ENCODE measurements around the gene ATF7IP2. TPM values are rescaled to one million over a fixed set of nuclear protein-coding genes. Genes with fewer than 3 reads are reported as not detected.

The ATF7IP2 gene
- total and polyA plus RNA-seq, 2 donors (not counting 3 experiments of a cell fraction or from before 2014, with no cell fraction given) = 9.7 to 14.6 TPM

GRCh38 chr16:10405386-10405939 is 19.6 kb downstream of the ATF7IP2 start:
- DNase-seq (ENCODE audit: low read depth, low spot score) (peak; percentile 92), FAIRE-seq (peak; percentile 74)
- Histone ChIP-seq H3K36me3 (ENCODE audit: control insufficient read depth in 2 of 2, extremely low read depth in 1 of 2, insufficient read depth in 2 of 2, low read length in 2 of 2) (no peaks in the 10 kb centered on the region), H3K27ac (ENCODE audit: insufficient read depth, low read depth, low read length) (peak overlapping the region; percentile 36), H3K4me3 (replicated peaks in 1 of 3; ENCODE audit: insufficient read depth in 1 of 3, low read depth in 1 of 3, low read length in 3 of 3) (no peak overlapping the region), H3K4me2 (ENCODE audit: insufficient read depth, low read length) (no peak overlapping the region), H3K9ac (replicated peaks; ENCODE audit: extremely low read depth, insufficient read depth, low read length) (no peak overlapping the region), H3K4me1 (ENCODE audit: control insufficient read depth, extremely low read depth, insufficient read depth, low read length) (peaks cover 11% of the 10 kb centered on the region), H3K27me3 (ENCODE audit: control insufficient read depth in 2 of 2, insufficient read depth in 2 of 2, low read length in 2 of 2) (no peaks in the 10 kb centered on the region), H3K9me3 (replicated peaks; ENCODE audit: control insufficient read depth, insufficient read depth, low read length) (no peaks in the 10 kb centered on the region), H2AFZ (ENCODE audit: low read depth, low read length) (no peak overlapping the region), H3K9me1 (replicated peaks; ENCODE audit: control insufficient read depth, extremely low read depth, insufficient read depth, low read length) (no peaks in the 10 kb centered on the region), H3K79me2 (ENCODE audit: control insufficient read depth, insufficient read depth, low read length) (no peaks in the 10 kb centered on the region), H4K20me1 (replicated peaks; ENCODE audit: control insufficient read depth, extremely low read depth, insufficient read depth, low read length) (no peaks in the 10 kb centered on the region)
- no TSS peak for BruUV-seq (replicated peaks)
- ChIA-PET POLR2A (no interaction called here), CTCF (no interaction called here)
- peak; percentile 74 for TF ChIP-seq GATA2 (IDR thresholded peaks at IDR 0.05; ENCODE audit: insufficient read depth, insufficient read length, low read depth, low read length)
- TF ChIP-seq JUN (IDR thresholded peaks at IDR 0.05; ENCODE audit: borderline replicate concordance, insufficient read depth, insufficient read length, low read depth) = peak; percentile 54
- TF ChIP-seq CTCF (IDR thresholded peaks at IDR 0.05; ENCODE audit: extremely low read depth in 1 of 2, insufficient read depth in 1 of 2, low read depth in 1 of 2, low read length in 2 of 2) = no peak
- peak; percentile 68 for TF ChIP-seq POLR2AphosphoS5 (IDR thresholded peaks at IDR 0.05; ENCODE audit: insufficient read depth, low read depth, low read length)
- no peak for TF ChIP-seq EZH2 (IDR thresholded peaks at IDR 0.05; ENCODE audit: borderline replicate concordance, low read depth, low read length, severe bottlenecking)
- TF ChIP-seq FOS (IDR thresholded peaks at IDR 0.05; ENCODE audit: borderline replicate concordance, insufficient read depth, low read length) = peak; percentile 11
- TF ChIP-seq POLR2A (IDR thresholded peaks at IDR 0.05; ENCODE audit: low read depth, low read length) = no peak
- no peak for TF ChIP-seq MYC (IDR thresholded peaks at IDR 0.05; ENCODE audit: low read depth, low read length)
- dilution Hi-C loops (cut with MboI; ENCODE audit: extremely low pct_ligation_motif_present, low sequenced_read_pairs) = no loop called here
- intact Hi-C loops (cut with micrococcal nuclease) = loop anchor here (1.0 kb wide), 2 partner anchors 19 to 26 kb away; partner anchors contain the start of gene ATF7IP2
